ENCODE results near the gene CNNM1. TPM values are rescaled to one million over a fixed set of nuclear protein-coding genes. Genes with fewer than 3 reads are reported as not detected.

CNNM1 gene
- total RNA-seq, 1 donor from 2014 or later, result 0.21 TPM

DNA sequence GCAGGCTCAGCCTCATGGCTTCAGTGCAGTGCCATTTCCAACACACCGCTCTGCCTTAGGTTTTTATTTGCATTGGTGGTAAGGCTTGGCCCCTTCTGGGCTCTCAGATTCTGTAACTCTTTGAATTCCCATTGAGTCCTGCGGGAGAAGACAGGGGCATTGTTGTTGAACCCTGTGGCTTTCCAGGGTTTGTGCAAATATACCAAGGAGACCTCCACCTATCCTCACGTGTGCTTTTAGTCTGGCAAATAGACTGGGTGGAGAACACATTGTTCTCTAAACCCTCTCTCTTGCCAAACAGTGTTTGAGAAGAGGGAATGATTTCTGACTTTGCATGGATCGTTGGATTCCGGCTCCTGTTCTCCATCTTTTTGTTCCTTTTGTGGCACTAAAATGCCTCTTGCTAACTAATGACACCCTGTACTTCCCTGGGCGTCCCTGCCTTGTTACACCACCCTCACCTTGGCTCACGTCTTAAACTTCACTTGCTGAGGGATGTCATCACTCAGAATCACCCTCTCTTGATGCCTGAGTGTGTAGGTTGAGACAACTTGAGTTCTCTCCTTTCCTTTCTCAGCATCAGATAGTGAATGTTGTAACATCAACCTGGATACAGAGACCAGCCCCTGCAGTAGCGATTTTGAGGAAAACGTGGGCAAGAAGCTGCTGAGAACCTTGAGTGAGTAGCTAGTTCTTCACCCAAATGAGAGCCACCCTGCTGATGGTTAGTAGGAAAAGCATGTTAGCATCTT, 60.7 kb downstream of the CNNM1 start:
- Mint-ChIP-seq H3K27me3 (ENCODE audit: low read depth) (peaks cover 4% of the 10 kb centered on the region), H3K4me1 (ENCODE audit: low read depth) (no peaks in the 10 kb centered on the region), H3K4me3 (ENCODE audit: low read depth) (no peak overlapping the region), H3K9me3 (no peaks in the 10 kb centered on the region), H3K36me3 (ENCODE audit: low read depth) (no peaks in the 10 kb centered on the region), H3K27ac (no peak overlapping the region)
- intact Hi-C loops (cut with micrococcal nuclease), result no loop called here
- no peak for DNase-seq (ENCODE audit: low spot score)

DNA sequence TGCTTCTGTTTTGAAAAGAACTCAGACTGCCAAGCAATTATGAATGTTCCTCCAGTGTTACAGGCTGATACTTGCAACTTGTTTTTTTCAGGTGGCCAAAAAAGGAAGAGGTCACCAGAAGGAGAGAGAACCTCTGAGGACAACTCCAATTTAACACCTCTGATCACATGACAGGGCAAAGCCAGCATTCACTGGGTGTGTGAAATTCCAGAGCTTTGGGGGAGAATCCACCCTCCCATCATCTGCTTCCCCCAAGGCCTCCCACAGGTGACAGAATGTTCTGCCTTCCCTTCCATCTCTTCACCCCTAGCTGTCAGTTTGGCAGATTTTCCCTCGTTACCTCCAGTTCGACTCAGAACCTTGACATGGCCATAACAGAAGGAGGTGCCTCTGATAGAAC, 62.2 kb downstream of the CNNM1 start:
- intact Hi-C loops (cut with micrococcal nuclease), result no loop called here
- H3K9me3 Mint-ChIP-seq, result no peaks in the 10 kb centered on the region
- no peak overlapping the region for H3K27ac Mint-ChIP-seq
- DNase-seq (ENCODE audit: low spot score), result no peak
- H3K4me3 Mint-ChIP-seq (ENCODE audit: low read depth), result no peak overlapping the region
- H3K27me3 Mint-ChIP-seq (ENCODE audit: low read depth), result no peaks in the 10 kb centered on the region
- no peaks in the 10 kb centered on the region for H3K36me3 Mint-ChIP-seq (ENCODE audit: low read depth)
- H3K4me1 Mint-ChIP-seq (ENCODE audit: low read depth), result peaks cover 7% of the 10 kb centered on the region

DNA sequence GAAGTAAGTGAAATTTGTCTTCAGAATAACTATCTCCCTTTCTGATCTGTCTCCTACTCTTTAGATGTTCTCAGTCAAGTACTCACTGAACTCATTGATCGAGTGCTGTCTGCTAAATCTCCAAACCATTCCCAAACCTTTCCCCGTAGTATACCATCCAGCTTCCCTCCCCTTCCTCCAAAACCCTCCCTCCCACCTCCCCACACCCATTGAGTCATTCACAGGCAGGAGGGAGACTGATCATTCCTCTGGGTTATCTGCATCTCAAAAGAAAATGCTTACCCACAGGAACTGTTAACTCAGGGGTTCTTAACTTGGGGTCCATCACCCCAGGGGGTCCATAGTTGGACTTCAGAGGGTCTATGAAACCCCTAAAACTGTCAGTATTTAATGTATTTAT, 63.9 kb downstream of the CNNM1 start:
- Mint-ChIP-seq H3K4me1 (ENCODE audit: low read depth) (peaks cover 7% of the 10 kb centered on the region), H3K36me3 (ENCODE audit: low read depth) (peaks cover 12% of the 10 kb centered on the region), H3K27ac (no peak overlapping the region), H3K27me3 (ENCODE audit: low read depth) (no peaks in the 10 kb centered on the region), H3K9me3 (no peaks in the 10 kb centered on the region), H3K4me3 (ENCODE audit: low read depth) (no peak overlapping the region)
- DNase-seq (ENCODE audit: low spot score), result no peak
- intact Hi-C loops (cut with micrococcal nuclease), result no loop called here

DNA sequence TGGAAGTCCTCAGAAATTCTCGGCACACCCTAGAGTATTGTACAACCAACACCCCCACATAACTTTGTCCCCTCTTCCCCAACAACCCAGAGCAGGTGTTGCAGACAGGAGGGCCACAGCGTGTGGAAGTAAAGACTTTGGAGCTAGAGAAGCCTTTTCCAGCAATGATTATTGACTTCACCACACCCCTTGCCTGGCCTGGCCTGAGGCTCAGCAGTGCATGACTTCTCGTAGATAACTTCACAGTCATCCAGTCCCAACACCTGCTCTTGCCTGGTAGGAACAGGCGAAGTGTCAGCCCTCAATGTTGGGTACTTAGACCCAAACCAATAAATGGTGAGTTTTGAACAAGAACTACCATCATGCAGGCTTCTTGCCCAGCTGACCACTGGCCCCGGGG, 64.5 kb downstream of the CNNM1 start:
- DNase-seq (ENCODE audit: low spot score), result no peak
- H3K9me3 Mint-ChIP-seq, result no peaks in the 10 kb centered on the region
- no peak overlapping the region for H3K27ac Mint-ChIP-seq
- H3K4me3 Mint-ChIP-seq (ENCODE audit: low read depth), result no peak overlapping the region
- H3K4me1 Mint-ChIP-seq (ENCODE audit: low read depth), result peaks cover 7% of the 10 kb centered on the region
- no peaks in the 10 kb centered on the region for H3K27me3 Mint-ChIP-seq (ENCODE audit: low read depth)
- intact Hi-C loops (cut with micrococcal nuclease), result no loop called here
- peaks cover 13% of the 10 kb centered on the region for H3K36me3 Mint-ChIP-seq (ENCODE audit: low read depth)

DNA sequence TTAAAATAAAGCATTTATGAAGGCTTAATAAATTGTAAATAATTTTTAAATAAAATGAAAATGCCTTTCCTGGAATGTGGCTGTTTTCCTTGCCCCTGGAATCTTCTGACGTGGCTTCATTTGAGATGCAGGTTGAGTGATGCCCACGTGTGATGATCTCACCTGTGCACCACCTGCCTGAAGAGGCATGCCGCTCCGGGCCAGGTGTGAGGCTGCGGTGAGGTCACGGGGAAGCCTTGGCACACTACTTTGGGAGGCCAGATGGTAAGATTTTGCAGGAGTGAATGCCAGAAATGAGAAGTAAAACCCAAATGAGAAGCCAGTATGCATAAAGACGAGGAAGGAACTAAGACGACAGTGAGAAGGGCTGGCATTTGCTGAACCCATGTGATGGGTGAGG, 65.1 kb downstream of the CNNM1 start:
- Mint-ChIP-seq H3K4me1 (ENCODE audit: low read depth) (peaks cover 7% of the 10 kb centered on the region), H3K27ac (no peak overlapping the region), H3K4me3 (ENCODE audit: low read depth) (no peak overlapping the region), H3K9me3 (no peaks in the 10 kb centered on the region), H3K27me3 (ENCODE audit: low read depth) (no peaks in the 10 kb centered on the region), H3K36me3 (ENCODE audit: low read depth) (peaks cover 16% of the 10 kb centered on the region)
- no peak for DNase-seq (ENCODE audit: low spot score)
- intact Hi-C loops (cut with micrococcal nuclease), result no loop called here

DNA sequence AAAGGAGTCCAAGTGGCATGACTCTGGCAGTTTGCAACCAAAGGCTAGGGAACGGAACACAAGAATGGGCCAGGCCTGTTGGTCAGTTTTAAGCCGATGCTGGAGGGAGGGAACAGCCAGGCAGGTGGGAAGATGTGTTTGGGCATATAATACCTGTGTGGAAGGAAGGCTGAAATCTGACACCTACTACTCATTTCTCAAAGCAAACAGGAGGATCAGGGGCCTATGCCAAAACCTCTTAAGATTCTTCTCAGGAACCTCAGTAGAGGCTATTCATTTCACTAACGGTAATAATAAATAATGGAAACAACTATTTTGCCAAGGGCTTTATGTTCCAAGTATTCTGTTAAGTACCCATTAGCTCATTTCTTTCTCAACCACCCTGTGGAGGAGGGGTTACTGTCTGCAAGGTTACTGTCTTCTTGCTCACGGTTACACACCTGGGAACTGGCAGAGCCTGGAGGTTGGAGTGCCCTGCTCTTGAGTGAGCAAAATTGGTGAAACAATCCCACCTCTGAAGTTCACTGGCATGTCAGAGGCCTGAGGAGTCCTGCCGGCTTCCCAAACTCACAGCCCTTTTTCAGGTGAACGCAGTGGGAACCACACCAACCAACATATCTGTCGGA, 65.7 kb downstream of the CNNM1 start:
- H3K4me1 Mint-ChIP-seq (ENCODE audit: low read depth), result peaks cover 7% of the 10 kb centered on the region
- DNase-seq (ENCODE audit: low spot score), result no peak
- no peaks in the 10 kb centered on the region for H3K9me3 Mint-ChIP-seq
- no peaks in the 10 kb centered on the region for H3K27me3 Mint-ChIP-seq (ENCODE audit: low read depth)
- intact Hi-C loops (cut with micrococcal nuclease), result no loop called here
- H3K27ac Mint-ChIP-seq, result no peak overlapping the region
- H3K4me3 Mint-ChIP-seq (ENCODE audit: low read depth), result no peak overlapping the region
- H3K36me3 Mint-ChIP-seq (ENCODE audit: low read depth), result peaks cover 16% of the 10 kb centered on the region

DNA sequence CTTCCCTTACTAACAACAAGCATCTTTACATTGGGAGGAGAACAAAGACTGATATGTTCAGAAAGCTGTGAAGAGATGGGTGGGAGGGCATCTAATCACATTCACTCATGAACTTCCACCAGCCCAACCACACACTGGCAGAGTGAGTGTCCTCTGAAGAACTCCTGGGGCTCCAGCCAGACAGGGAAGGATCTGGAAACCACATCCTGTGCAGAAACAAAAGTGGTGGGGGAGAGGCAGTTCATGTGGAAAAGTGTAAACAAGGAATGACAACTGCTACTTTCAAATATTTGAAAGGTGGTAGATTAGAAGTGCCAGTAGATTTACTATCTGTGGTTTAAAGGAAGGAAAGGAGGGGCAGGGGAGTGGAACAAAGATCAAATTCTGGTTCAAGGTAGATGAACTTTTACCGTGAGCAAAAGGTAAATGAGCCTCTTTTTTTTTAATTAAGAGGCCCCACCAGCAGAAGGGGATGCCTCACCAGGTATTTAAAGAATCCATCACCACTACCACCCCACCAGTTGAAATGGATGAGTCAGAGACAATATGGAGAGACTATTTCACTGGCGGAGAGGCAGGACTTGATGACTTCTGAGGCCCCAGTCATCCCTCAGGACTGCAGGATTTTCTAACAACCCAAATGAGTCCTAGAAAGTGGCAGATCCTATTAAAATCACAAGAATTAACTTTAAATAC, 66.7 kb downstream of the CNNM1 start:
- H3K27me3 Mint-ChIP-seq (ENCODE audit: low read depth), result no peaks in the 10 kb centered on the region
- H3K27ac Mint-ChIP-seq, result peak overlapping the region; percentile 43
- intact Hi-C loops (cut with micrococcal nuclease), result no loop called here
- H3K9me3 Mint-ChIP-seq, result no peaks in the 10 kb centered on the region
- no peak overlapping the region for H3K4me3 Mint-ChIP-seq (ENCODE audit: low read depth)
- DNase-seq (ENCODE audit: low spot score), result no peak
- peaks cover 16% of the 10 kb centered on the region for H3K36me3 Mint-ChIP-seq (ENCODE audit: low read depth)
- H3K4me1 Mint-ChIP-seq (ENCODE audit: low read depth), result peaks cover 7% of the 10 kb centered on the region

DNA sequence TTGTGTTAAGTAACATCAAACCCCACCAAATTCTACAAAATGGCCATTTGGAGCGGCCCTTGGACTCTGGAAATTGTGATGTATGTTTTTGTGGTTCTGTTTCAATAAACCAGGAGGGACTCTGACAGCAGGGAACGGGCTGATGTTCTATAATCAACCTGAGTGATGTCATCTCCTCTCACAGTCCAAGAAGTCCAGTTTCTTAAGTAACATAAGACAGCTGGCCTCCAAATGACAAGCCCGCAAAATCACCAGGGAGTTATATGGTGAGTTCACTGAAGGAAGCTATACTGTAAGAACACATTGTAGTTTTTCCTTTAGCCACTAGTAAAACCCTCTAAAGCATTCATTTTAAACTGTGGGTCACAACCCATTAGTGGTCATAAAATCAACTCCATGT, 67.3 kb downstream of the CNNM1 start:
- H3K27ac Mint-ChIP-seq, result no peak overlapping the region
- H3K4me3 Mint-ChIP-seq (ENCODE audit: low read depth), result no peak overlapping the region
- intact Hi-C loops (cut with micrococcal nuclease), result no loop called here
- no peaks in the 10 kb centered on the region for H3K27me3 Mint-ChIP-seq (ENCODE audit: low read depth)
- H3K36me3 Mint-ChIP-seq (ENCODE audit: low read depth), result peaks cover 20% of the 10 kb centered on the region
- H3K4me1 Mint-ChIP-seq (ENCODE audit: low read depth), result peaks cover 7% of the 10 kb centered on the region
- DNase-seq (ENCODE audit: low spot score), result no peak
- H3K9me3 Mint-ChIP-seq, result no peaks in the 10 kb centered on the region

DNA sequence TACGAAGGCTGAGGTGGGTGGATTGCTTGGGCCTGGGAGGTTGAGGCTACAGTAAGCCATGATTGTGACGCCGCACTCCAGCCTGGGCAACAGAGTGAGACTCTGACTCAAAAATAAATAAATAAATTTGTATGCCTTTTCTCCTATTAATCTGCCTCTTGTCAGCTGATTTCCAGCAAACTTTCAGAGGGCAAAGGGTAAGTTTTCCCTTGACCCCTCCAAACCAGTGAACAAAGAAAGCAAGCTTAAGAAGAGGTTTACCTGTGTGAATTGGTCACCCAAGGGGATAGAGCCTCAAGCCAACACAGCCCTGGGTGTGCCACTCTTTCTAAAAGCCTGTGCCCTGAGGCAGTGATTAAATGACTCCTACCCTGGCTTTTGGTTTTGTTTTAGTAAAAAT, 70.5 kb downstream of the CNNM1 start:
- Mint-ChIP-seq H3K4me1 (ENCODE audit: low read depth) (peaks cover 7% of the 10 kb centered on the region), H3K36me3 (ENCODE audit: low read depth) (peaks cover 30% of the 10 kb centered on the region), H3K27me3 (ENCODE audit: low read depth) (no peaks in the 10 kb centered on the region), H3K9me3 (no peaks in the 10 kb centered on the region), H3K27ac (no peak overlapping the region), H3K4me3 (ENCODE audit: low read depth) (no peak overlapping the region)
- no peak for DNase-seq (ENCODE audit: low spot score)
- intact Hi-C loops (cut with micrococcal nuclease), result no loop called here

DNA sequence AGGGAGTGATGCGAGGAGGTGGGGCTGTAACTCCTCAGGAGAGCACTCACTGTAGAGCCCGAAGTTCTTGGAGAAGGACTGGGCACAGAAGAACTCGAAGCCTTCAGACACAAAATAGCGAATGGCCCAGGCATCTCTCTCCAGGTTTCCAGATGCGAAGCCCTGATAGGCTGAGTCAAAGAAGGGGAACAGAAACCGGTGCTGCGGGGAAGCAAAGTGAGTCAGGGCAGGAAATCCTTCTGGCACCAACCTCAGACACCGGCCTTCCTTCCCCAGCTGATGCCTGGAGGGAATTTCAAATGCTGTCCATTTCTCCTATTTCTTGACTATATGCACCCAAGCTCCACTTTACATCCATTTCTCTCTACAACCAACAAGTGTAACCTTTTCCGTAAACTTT, 74.5 kb downstream of the CNNM1 start:
- no peaks in the 10 kb centered on the region for H3K4me1 Mint-ChIP-seq (ENCODE audit: low read depth)
- no peak overlapping the region for H3K4me3 Mint-ChIP-seq (ENCODE audit: low read depth)
- no peak for DNase-seq (ENCODE audit: low spot score)
- intact Hi-C loops (cut with micrococcal nuclease), result no loop called here
- H3K27ac Mint-ChIP-seq, result no peak overlapping the region
- H3K36me3 Mint-ChIP-seq (ENCODE audit: low read depth), result peaks cover 32% of the 10 kb centered on the region
- no peaks in the 10 kb centered on the region for H3K9me3 Mint-ChIP-seq
- H3K27me3 Mint-ChIP-seq (ENCODE audit: low read depth), result no peaks in the 10 kb centered on the region

DNA sequence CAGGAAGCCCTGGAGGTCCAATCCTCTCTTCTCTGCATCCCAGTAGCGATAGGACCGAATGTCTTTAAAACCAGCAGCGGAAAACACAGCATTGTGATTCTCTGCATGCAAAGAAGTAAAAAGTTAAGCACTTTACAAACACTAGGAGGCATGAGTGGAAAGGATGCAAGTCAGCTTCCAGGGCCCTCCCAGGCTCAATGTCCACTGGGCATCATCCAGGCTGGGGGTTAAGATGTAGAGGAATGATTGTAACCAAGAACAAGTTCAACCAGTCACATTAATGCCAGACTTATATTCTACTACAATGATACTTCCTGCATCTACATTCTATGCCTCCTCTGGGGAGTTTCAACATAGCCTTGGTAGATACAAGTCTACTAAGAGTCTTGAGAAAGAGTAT, 77.0 kb downstream of the CNNM1 start:
- Mint-ChIP-seq H3K4me1 (ENCODE audit: low read depth) (no peaks in the 10 kb centered on the region), H3K27ac (no peak overlapping the region), H3K9me3 (no peaks in the 10 kb centered on the region), H3K27me3 (ENCODE audit: low read depth) (no peaks in the 10 kb centered on the region), H3K36me3 (ENCODE audit: low read depth) (peaks cover 27% of the 10 kb centered on the region), H3K4me3 (ENCODE audit: low read depth) (no peak overlapping the region)
- no peak for DNase-seq (ENCODE audit: low spot score)
- intact Hi-C loops (cut with micrococcal nuclease), result no loop called here

DNA sequence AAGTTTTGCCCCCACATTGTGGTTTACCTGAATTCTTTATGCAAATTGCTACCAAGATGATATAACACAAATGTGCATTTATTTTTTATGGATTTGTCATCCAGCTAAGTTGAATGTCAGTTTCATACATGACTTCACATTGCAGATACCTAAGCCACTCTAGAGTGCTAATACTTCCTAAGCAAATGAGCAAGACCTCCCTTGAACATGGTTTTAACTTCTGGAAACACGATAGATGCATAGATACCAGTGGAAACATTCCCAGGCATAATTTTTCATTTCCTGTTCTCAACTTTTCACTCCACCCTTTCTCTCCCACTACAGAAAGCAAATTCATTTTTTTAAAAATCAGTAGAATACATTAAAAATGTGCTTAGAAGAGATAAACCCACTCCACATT, 81.0 kb downstream of the CNNM1 start:
- Mint-ChIP-seq H3K9me3 (no peaks in the 10 kb centered on the region), H3K4me1 (ENCODE audit: low read depth) (peaks cover 4% of the 10 kb centered on the region), H3K27ac (no peak overlapping the region), H3K27me3 (ENCODE audit: low read depth) (no peaks in the 10 kb centered on the region), H3K4me3 (ENCODE audit: low read depth) (no peak overlapping the region), H3K36me3 (ENCODE audit: low read depth) (peaks cover 11% of the 10 kb centered on the region)
- intact Hi-C loops (cut with micrococcal nuclease), result no loop called here
- no peak for DNase-seq (ENCODE audit: low spot score)

DNA sequence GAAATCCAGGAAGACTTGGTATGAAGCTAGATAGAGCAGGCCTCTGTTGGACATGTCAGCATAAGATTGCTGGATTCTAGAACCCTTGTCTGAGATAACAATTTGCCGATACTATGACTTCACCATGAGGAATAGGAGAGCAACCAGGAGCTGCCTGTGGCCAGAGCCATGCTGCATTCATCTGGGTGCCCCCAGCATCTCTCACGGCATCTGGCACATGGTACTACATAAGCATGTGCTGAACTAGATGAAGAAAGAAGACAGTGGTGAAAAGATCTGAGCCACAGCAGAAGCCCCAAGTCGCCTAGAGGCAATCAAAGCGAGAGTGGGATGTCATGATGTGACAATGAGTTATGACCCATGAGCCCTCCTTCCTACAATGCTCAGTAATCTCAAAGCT, 81.7 kb downstream of the CNNM1 start:
- Mint-ChIP-seq H3K9me3 (no peaks in the 10 kb centered on the region), H3K27ac (no peak overlapping the region), H3K36me3 (ENCODE audit: low read depth) (peaks cover 7% of the 10 kb centered on the region), H3K4me3 (ENCODE audit: low read depth) (no peak overlapping the region), H3K27me3 (ENCODE audit: low read depth) (no peaks in the 10 kb centered on the region), H3K4me1 (ENCODE audit: low read depth) (peaks cover 4% of the 10 kb centered on the region)
- intact Hi-C loops (cut with micrococcal nuclease), result no loop called here
- DNase-seq (ENCODE audit: low spot score), result no peak
